Measurements from ENCODE around the gene TENM4.

Gene TENM4

DNA sequence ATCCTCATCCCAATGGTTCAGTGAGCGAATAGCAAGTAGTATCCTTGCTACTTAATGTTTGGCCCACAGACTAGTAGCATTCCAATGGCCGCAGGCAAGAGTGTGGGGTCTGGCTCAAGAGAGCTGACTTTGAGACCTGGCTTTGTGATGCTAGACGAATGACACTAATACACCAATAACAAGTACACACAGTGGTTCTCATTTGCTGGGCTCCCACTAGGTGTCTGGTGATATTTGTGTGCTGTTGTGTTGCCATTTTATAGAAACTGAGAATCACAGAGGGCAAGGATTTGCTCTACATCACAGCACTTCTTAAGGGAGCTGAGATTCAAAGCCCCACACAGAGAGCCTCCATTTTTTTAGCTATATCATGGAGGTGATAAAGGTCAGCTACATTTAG lies 351.2 kb downstream of the TENM4 start:
- no peak for DNase-seq

DNA sequence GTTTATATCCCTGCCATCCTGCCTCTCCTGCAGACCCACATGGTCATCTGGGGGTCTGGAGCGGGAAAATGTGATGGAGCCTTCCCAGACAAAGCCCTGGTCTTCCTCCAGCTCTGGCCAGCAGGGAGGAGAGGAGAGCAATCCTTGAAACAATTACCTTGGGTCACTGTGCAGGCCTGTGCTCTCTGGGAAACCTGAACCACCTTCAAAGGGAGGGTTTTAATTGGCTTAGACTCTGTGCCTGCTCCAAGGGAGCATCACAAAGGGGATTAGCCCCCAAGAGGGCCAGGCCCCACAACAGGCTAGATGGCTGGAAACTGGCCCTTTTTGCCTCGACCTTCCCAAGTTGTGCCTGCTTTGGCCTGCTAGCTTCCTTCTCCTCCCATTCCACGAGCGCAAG lies 351.9 kb downstream of the TENM4 start:
- no peak for DNase-seq

DNA sequence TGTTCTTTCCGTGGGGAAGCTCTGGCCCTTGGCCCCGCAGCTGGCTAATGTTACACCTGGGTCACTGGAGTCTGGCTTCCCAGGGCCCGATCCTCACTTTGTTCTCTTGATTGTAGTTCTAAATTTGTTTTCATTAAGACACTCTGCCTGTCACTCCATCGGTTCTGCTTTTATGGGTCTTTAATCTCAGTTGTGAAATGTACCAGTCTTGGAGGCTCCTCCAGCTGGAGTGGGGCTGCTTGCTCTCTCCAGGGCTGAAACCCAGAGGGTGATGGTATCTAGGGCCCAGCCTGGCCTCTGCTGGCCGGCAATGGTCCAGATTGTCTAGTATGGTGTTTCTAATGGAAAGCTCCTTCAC lies 352.9 kb downstream of the TENM4 start:
- no peak for DNase-seq

DNA sequence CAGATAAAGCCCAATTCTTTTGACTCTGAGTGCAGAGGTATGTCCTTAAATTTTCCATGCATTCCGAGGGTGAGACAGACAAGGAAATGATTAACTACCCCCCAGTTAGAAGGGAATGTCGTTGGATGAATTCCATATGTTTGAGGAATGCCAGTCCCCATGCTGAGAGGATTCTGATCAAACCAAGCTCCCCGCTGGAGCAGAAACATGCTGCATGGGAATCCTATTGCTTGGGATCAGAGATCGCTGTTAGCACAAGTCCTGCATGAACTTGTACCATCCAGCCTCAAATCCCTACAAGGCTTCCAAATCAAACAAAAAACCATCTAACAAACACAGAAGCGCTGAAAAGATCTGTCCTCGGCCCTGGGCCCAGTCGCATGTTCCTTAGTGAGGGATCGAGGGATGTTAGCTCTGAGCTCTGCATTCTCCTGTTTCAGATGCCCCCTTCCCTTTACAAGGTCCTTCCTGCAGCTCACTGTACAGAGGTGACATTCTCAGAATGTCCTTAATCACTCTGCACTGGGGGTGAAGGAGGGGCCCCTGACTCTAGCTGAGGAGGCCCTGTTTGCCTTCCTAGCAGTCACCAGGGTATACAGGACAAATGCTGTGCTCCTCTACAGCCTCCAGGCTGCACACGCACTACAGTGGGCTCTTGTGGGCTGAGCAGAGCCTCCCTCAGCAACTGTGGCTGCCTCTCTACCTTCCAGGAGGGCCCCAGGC lies 353.4 kb downstream of the TENM4 start:
- no peak for DNase-seq

DNA sequence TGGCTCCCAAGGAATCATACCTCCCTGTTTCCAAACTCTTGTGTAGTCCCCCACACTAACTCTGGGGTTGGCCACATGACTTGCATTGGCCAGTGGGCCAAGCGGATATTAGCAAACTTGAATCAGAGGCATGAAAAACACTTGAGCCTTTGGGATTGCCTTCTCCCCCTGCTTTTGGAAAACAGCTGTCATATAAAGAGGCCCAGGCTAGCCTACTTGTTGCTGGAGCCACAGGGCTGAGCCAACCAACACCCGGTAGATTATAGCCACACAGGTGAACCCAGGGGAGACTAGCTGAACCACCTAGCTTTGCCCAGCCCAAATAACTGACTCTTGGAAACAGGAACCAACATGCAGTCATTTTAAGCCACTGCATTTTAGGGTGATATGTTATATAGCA lies 354.8 kb downstream of the TENM4 start:
- DNase-seq = no peak

DNA sequence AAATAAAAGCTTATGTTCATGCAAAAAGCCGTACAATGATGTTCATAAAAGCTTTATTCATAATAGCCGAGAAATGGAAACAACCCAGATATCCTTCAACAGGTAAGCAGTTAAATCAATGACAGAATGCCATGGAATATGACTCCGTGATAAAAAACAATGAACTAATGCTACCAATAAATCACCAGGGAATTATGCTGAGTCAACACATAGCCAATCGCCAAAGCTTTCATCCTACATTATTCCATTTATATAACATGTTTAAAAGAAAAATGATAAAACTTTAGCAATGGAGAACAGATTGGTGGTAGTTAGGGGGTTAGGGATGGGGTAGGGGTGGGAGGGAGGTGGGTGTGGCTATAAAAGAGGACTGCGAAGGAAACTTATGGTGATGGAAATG lies 356.4 kb downstream of the TENM4 start:
- DNase-seq = no peak

DNA sequence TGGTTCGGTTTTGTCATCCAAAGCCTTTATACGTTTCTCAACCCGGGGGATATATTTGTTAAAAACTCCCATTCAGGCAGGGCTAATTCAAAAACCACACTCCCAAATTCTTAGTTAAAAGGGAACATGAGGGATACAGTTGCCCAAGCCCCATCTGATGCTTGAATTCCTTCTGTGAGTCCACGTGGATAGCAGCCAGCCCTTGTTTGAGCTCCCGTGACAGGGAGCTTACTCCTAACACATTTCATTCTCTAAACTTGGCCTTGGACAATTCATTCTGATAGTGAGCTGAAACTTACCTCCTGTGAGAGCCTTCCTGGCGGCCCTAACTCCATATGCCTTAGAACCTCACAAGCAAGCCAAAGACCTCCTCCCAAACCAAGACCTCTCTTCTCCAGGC lies 357.5 kb downstream of the TENM4 start:
- DNase-seq = no peak

DNA sequence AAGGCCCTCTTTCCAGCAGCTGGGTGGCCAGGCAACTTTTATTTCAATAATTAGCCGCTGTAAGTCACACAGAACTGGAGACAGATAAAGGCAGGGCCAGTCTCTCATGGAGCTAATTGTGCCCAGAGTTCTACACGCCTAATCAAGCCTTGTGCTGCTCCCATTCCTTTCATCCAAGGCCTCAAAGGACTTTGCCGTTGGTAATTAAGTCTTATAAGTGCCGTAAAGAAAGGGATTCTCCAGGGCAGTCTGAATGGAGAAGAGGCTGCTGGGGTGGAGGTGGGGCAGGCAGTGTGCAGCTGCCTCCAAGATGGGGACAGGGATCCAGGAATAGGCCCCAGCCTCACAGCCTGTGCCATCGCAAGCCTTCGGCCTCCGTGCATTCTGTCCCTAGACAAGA lies 357.9 kb downstream of the TENM4 start:
- DNase-seq = no peak

DNA sequence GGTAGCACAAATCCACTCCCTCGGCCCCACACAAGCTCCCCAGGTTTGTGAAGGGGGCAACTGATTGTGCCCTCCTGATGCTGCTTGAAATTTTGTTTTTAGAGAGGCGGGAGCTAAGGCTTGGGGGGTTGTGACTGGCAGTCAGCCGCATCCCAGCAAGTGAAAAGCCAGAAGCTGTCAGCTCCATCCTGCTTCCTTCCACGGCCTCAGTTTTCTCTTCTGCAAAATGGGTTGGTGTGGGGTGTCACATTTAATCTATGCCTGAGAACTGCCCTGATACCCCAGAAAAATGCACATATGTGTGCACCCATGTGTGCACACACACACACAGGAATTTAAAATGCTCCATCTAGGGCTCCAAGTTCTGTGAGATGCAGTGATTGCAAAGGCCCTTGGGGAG lies 358.6 kb downstream of the TENM4 start:
- DNase-seq = no peak

DNA sequence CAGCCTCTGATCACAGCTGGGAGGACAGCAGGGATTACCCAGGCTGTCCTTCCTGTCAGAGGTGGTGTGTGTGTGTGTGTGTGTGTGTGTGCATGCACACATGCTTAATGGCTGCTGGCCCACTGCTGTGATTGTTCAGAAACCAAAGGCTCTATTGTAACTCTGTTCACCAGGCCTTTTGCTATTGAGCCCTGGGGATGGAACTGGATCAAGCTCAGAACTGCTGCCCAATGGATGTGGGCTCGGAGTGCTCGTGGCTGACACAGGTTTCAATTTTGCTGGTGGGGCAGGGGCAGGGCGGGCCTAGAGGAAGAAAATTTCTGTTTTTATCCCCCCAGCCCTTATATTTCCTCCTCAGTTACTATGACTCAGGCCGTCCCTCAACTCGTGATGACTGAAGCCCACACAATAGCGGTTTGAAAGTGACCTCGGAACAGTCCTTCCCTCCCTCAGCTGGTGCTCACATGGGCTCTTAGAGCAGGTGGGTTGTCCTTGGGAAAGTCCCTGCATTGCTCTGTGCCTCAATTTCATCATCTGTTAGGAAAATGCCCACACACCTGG lies 359.3 kb downstream of the TENM4 start:
- peak in 42 of 56 donors; percentile 9 to 81 (median 46) for DNase-seq

DNA sequence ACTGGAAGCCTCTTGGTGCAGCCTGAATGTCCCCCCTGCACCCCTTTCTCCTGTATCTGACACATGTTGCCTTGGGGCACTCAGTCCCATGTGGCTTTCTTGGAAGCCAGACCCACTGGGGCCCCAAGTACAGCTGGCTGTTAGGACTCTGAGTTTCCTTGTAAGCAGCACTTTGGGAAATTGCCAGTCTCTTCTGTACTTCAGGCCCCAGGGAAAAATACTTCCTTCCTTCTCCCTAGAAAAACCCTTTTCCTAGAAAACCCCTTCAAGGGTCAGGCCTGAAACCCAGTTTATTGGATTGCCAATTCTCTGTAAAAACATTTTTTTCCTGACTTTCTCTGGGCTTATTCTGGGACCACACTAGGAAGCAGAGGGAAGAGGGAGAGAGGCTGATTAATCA lies 360.3 kb downstream of the TENM4 start:
- DNase-seq = no peak

DNA sequence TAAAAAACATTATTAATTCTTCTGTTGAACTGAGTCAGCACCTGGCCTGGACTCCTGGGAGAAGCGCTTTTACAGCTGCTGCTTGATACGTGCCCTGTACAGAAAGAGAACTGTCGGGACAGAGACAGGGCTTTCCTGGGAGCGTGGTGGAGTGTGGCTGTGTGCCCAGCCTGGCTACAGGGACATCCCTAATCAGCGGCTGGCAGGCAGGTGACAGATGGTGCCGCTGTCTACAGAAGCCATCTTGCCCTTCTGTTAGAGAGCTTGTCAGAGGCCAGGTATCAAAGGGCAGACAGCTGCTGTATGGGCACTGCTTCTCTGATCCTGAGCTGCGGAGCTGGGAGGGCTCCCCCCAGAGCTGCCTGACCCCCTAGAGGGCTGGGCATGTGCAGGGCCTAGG lies 361.8 kb downstream of the TENM4 start:
- no peak for DNase-seq

DNA sequence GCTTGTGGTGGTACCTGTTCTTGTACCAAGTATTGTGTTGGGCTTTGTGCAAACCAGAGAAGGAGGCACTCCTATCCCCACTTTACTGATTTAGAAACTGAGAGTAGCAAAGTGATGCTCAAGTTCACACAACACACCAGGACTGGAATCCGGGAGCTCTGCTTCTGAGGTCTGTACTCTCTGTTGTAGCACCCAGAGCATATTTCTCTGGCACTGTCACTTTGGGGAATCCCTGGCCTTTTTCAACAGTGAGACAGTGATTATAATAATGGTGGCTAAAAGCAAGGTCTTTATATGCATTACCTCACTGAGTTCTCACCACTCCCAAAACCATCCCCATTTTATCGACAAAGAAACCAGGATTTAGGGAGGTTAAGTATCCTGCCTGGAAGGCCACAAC lies 362.4 kb downstream of the TENM4 start:
- DNase-seq = no peak

DNA sequence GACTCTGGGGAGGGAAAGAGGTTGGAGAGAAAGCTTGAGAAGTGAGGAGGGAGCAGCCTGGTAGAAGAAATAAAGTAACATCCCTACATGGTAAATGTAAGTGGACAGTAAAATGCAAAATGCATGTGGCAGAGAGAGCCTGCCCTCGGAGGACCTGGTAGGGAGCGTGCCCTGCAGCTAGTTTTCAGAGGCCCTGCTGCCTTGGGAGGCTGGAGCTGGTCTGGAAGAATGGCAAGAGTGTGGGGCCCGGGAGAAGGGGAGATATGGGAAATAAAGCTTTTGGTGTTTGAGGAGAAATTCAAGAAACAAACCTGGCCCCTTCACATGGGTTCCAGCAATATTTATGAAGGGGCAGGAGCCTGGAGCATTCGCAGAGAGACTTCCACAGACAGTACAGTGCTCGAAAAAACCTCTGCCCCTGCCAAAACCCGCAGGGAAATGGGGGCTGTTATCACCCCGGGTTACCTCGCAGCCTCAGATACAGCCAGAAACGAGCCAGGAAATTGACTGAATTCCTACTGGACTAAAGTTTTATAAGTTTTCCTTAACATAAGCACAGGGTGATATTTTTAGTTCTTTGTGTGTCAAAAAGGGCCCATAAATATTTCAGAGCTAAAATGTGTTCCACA lies 363.0 kb downstream of the TENM4 start:
- no peak for DNase-seq

DNA sequence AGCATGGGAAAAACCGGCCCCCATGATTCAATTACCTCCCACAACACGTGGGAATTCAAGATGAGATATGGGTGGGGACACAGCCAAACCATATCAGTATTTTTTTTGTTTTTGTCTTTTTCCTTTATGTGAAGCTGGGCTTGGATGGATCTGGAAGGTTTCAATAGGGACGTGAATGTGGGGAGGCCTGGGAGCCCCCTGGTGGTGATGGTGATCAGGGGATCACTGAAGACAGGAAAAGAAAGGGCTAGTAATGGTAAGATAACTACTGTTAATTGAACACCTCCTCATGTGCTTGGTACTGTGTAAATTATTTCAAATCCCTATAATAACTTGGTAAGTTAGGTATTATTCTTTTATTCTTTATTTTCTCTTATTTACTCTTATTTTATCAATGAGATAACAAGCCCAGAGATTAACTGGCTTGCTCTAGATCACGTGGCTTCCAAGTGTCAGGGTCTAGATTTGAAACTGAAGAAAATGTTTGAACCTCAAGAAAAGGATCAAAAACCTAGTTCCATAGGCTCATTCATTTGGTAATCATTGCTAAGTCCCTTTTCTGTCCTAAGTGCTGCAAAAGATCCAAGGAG lies 364.2 kb downstream of the TENM4 start:
- peak in 6 of 56 donors; percentile 9 to 61 (median 32) for DNase-seq

DNA sequence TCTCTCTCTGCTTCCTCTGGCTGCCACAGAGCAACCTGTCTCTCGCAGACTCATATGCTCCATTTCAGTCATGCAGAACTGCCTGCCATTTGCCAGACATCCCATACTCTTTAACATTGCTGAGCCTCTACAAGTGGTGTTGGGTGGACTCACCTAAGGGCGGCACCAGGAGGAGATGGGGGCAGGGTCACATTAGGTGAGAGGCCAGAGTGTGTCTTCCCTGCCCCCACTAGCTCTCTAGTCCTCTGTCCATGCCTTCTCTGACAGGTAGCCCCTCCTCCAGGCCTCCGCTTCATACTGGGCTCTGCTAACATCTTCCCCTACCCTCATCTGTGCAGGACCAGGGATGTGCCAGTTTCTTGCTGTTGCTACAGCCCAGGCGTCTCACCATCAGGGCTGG lies 366.3 kb downstream of the TENM4 start:
- DNase-seq = no peak

DNA sequence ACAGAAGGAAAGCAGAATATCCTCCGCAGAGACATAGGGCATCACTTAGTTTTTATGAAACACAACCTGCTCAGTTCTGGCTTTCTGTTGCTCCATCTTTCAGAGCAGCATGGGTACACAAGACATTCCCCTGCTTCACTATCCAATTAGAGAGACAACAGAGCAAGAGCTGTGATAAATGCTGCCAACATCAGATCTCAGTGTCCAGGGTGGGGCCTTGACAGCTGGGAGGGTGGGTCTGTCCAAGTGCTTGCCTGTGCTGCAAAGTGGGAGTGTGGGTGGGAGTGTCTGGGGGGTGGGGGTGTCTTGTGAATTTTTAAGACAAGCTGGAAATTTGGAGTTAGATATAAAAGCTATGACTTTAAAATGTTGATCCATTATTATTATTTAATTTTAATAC lies 369.6 kb downstream of the TENM4 start:
- DNase-seq = peak in 1 of 56 donors; percentile 17

DNA sequence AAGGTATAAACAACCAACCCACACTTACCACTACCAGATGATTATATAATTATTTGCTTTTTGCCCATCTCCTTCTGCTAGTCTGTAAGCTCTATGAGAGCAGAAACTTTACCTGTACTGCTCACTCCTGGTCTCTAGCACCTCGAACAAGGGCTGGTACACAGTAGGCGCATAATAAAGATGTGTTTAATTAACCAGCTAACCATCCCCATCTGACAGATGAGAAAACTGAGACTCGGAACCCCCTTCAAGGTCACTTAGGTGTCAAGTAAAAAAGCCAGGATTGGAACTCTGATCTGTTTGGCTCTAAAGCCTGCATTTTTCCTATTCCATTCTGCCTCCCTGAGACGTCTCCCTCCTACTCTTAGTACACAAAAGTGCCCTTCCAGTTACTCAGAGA lies 370.3 kb downstream of the TENM4 start:
- no peak for DNase-seq

DNA sequence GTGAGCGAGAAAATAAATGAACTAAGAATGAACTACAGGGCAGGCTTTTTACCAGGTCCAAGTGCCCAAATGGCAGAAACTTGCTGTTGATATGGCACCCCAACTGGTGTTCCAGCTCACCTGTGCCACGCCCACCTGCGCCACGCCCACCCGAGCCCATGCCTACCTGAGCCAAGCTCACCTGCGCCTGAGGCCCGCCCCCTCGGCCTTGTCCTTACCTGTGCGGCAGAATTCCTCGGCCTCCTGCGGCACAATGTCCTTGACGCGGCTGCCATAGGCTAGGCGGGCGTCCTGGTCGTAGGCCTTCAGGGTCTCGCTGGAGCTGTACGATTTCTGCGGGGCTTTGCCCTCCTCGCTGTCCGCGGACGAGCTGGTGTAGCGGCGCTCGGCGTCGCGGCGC lies 371.3 kb downstream of the TENM4 start:
- DNase-seq = no peak

DNA sequence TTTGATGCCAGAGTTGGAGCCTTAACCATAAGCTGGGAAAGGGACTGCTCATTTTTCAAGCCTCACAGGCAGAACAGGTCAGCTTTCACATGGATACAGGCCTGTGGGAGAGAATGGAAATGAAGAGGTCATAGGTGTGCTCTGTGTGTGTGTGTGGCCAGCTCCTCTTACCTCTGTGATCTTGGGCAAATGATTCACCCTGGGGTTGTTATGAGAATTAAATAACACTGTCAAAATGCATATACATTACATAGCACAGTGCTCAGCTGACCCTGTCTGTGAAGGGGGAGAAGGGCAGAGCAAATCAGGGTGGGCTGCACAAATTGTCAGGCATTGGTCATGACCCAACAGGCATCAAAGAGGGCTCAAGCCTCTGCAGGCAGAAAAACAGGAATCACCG lies 372.5 kb downstream of the TENM4 start:
- DNase-seq = no peak

DNA sequence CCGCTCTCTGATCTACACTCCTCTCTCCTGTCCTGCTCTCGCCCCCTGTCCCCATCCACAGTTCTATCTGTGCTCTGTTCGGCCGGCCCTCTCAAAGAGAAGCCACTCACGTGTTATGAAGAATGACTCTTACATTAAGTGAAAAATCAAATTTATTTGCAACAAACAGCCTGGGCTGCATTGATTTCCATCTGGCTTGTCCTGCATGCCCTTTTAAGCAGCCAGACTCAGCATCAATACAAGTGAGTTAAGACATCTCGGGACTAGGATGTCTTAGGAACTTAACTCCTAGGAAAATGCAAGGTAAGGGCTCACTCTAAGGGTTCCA lies 373.5 kb downstream of the TENM4 start:
- DNase-seq = no peak

DNA sequence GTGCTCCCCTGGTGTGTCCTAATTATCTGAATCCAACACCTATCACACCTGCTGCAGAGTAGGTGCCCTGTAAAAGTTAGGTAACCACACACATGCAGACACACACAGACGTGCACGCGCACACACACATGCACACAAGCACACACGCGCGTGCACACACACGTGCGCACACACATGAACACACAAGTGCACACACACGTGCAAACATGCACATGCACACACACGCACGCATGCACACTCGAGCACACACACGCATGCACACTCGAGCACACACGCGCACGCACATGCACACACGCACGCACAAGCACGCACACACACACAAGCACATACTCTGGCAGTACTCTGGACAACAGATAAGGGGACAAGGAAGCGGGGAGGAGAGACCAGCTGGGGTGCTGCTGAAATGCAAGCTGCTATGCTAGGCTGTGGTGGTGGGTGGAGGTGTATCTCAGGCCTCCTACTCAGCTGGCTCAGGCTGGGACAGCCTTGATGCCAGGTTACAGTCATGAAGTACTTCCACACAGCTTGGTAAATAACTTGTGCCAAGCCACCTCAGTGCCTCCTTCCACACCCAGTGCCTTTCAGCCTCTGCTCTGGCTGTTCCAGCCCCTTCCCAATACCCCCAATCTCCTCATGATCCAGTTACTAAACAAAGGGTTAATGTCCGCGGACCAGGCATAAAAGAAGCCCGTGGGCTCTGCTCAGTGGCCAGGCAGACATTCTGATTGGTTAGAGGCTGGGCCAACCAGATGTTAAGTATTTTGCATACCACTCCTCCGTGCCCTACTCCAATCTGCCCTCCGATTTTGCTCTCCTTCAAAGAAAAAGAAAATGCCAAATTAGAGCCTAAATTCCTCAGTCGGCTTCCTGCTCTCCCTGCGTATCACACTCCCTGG lies 374.1 kb downstream of the TENM4 start:
- peak in 5 of 56 donors; percentile 7 to 31 (median 9) for DNase-seq

Measured in amygdala (tissue), 56 donors.